CD4-positive, alpha-beta T cell treated with Interleukin-10 for 1 hour (primary cell): ENCODE results near the gene ZFR2.
A peak's percentile ranks its signal among the peaks of the same experiment; 100 is the strongest.

ENCODE experiments used
- DNase-seq: peaks from one replicate; pipeline ENCODE4 v3.0.0-alpha.2; 2020

Gene ZFR2

GRCh38 chr19:3810708-3811355 is 58.0 kb downstream of the ZFR2 start:
- DNase-seq, result no peak

DNA sequence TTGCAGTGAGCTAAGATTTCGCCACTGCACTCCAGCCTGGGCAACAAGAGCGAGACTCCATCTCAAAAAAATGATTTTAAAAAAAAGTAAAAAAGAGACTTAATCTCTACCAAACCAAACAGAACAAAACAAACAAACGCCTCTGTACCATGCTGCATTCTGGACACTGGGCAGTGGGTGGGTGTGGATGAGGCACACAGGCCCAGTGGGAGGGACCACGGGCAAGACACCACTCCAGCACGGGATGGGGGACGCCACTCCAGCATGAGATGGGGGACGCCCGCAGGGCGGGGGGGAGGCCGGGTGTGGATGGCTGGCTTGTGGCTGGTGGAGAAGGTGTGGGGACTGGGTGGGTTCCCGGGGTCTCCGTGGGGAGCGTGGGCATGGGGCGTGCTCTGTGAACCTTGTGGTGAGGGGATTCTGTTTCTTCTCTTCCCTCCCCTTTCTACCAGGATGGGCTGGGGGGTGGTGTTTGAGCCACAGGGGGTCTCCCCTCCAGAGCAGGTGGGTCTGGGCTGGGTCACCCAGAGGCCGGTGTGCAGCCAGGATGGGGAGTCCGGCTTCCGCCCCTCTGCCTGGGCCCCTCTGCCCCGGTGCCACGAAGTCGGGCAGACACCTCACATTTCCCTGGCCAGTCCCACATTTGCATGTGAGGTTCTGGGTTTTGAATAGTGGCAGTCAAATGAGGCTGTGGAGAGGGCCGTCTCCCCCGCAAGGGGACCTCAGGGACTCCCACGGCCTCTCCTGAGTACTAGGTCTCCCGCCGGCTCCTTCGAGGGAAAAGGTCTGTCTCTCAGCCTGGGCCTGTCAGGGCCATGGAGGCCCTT is 58.7 kb downstream of the ZFR2 start:
- no peak for DNase-seq

- no peak for DNase-seq
Measured at GRCh38 chr19:3808420-3809143, 60.3 kb downstream of the ZFR2 start.

- DNase-seq, result no peak
Measured at GRCh38 chr19:3807574-3808354, 61.1 kb downstream of the ZFR2 start.

- DNase-seq, result no peak
Measured at GRCh38 chr19:3807131-3807480, 61.7 kb downstream of the ZFR2 start.

DNA sequence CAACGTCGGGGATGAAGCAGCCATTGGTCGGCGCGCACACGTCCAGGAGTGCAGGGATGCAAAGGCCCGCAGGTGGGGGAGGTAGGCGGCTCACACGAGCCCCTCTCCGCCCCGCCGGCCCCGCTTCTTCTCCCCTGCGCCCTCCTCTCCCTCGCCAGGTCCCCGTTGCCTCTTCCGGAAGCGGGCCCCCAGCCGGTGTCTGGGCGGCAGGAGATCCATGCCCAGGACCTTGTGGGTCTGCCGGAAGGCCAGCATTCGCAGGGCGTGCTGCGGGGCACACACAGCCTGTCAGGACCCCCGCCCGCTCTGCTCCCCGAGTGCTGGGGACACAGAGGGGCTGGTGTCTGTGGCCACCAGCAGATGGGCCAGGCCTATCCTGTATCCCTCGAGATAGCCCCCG is 63.0 kb downstream of the ZFR2 start:
- no peak for DNase-seq

DNA sequence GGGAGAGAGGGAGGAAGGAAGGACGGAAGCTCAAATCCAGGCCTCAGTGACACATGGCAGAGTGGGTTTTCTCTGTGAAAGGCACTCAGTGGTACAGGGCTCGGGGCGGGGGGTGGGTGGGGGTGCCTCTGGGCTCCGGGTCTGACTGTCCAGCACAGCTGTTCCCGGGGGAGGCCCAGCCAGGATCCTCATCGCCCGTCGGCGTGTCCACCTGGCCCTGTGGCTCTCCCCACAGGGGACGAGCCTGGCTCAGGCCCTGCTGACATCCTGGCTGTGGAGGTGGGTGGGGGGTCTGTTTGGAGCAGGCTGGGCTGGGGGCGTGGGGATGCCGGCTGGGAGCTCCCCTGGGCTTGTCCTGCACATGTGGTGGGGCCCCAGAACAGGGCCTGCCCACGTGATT is 64.4 kb downstream of the ZFR2 start:
- DNase-seq, result no peak

DNA sequence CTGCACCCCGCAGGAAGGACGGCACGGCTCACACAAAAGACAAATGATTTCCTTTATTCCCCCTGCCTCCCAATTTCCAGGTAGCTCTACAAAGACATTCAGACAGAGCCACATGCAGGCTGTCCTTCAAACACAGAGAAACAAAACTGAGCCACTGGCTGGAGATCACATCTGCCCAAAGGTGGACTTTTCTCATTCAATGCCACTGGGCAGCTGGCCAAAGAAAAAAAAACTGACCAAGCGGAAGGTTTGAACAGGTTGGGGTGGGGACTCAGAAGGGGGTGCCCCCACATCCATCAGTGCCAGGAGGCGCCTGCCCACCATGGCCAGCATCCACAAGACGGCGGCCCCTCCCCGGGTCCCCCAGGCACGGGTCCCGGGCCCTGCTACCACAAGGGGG is 64.9 kb downstream of the ZFR2 start:
- no peak for DNase-seq

- DNase-seq, result no peak
Measured at GRCh38 chr19:3803114-3803888, 65.5 kb downstream of the ZFR2 start.

DNA sequence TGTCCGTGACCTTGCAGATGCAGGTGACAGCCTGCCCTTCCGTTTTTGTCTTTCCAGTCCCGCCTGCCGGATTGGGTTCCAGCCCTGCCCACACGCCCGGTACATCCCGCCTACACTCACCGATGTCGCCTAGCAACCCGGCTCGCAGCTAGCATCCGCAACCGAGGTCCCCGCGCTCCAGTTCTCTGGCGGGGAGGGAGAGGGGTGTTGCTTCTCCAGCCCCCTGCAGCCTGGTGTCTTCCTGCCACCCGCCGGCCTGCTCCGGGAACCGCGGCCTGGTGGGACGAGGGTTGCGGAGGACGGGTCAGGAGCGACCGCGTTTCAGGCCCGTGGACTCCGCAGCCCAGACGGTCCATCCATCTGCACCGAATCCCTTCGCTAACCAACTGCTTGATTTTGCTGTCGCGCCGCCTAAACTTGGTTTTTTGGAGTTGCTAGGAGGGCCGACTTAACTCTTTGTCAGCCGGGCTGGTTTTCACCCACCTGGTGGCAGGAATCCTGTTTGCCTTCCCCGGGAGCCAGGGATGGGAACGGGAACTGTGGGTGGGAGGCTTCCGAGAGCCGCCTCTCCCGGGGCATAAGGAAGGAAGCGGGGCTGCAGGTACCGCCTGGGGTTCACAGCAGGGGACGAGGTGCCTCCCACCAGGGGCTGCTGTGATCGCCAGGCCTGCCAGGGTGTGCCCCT is 67.3 kb downstream of the ZFR2 start:
- peak; percentile 68 for DNase-seq

- no peak for DNase-seq
Measured at GRCh38 chr19:3800996-3801395, 67.8 kb downstream of the ZFR2 start.

- peak; percentile 57 for DNase-seq
Measured at GRCh38 chr19:3798137-3798536, 70.7 kb downstream of the ZFR2 start.

GRCh38 chr19:3796358-3796757 is 72.5 kb downstream of the ZFR2 start:
- no peak for DNase-seq

- no peak for DNase-seq
Measured at GRCh38 chr19:3793799-3794198, 75.0 kb downstream of the ZFR2 start.

DNA sequence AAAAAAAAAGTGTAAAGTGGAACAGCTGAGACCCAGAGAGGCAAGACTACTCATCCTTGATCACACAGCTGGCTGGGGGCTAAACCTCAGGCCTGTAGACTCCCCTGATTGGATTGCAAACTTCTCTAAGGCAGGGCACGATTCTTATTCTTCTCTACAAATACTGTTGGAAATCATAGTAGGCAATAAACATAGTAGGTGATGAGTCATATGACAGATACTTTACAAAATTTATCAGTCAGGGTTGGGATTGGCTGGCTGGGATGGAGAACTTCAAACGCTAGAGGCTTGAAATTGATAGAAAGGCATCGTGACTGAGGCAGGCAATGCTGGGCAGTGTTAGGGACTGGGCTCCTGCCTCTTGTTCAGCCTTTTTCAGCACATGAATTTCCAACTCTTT is 76.7 kb downstream of the ZFR2 start:
- no peak for DNase-seq

DNA sequence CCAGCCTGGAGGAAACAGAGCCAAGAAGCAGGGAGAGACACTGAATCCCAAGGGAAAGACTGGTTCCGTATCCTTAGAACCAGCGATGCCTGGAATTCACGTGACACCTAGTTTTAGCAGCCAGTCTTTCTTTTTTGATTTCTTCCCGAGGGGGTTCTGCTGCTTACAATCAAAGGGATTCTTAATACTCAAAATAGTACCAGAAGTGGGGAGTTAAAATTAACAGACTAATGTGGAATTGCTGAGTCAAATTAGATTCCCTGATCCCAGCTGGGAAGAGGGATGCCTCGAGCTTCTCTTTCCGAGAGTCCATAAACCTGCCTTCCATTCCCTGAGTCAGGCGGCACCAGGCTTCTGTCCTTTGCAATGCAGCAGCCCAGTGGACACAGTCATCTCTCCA is 77.9 kb downstream of the ZFR2 start:
- no peak for DNase-seq

DNA sequence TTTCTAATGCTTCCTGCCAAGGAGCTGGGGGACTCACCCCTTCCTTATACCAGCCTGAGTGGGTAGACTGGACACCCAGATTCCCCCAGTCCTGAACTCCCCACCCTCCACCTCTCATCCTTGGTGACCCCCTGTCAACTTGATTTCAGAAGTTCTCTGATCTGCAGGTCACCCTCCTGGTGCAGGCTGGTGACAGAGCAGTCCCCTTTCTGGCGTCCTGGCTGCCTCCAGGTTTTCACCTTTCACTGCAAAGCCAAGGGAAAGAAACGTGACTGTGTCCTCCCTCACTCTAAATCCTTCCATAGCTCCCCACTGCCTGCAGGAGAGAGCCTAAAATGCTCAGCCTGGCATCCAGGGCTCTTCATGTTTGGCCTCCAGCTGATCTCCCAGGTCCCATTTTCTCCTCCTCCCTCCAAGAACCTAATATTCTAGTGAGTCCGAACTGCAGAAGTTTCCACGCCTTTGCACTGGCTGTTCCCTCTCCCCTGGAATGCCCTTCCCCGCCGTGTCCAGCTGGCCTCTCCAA is 78.6 kb downstream of the ZFR2 start:
- DNase-seq, result no peak

DNA sequence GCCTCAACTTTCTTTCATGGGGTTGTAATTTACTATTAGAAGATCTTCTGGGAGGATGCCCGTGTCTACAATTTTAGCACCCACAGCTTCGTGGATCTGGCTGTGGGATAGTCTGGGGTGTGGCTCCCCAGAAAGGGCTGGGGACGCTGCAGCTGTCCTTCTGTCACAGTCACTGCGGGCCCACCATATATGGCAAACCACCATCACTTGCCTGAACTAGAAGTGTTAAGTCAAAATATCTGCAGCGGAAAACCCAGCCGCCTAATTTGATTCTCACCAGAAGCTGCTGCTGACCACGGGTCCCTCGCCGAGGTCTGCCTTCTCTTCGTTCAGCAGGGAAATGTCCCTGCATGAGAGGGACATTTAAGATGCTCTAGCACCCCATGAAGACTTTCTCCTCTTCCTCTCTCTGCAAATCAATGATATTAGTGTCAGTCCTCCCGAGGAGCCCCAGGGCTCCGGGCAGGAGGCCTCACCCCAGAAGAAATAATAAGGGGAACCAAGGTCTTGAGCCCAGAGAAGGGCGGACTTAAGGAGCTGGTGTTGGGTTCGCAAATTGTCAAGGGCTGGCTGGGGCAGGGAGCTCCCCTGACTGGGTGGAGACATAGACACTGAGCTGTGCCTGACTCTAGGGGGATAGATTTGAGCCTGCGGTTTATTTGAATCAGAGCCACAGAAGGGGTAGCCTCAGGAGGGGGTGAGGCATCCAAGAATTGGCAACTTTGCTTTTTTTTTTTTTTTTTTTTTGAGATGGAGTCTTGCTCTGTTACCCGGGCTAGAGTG is 79.7 kb downstream of the ZFR2 start:
- DNase-seq, result peak; percentile 60

DNA sequence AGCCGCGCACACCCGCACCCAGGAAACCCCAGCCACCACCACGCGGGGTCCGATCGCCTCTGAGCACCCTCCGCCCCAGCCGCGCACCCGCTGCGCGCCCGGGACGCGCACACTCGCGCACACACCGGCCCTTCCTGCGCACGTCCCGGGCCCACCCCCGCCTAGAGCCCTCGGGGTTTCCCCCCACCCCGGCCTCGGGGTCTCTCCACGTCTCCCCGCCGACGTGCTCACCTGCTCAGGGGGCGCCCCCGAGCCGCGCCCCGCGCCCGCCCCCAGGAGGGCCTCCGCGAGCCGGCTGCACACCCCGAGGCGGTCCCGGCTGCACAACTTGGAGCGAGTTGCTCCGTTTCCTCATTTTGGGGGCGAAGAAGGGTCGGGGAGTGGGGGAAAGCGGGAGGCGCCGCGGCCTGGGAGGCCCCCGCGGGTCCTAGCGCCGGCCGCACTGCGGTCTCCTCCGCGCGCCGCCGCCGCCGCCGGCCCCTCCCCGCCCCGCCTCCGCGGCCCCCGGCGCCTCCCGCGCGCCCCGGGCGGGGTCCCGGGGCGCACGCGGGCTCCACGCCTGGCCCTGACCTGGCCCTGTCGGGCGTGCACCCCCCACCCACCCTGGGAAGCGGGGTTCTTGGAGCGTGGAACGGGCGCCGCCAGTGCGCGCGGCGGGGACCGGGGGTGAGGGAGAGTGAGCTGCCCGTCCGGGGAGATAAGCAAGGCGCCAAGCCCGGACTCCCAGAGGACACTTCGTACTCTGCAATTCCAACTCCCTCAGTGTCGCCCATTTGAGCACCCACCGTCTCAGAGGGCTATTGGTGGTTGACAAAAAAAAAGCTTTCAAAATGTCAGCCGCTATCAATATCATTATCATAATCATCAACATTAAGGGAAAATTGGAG is 82.7 kb downstream of the ZFR2 start, which contains the start of gene MATK:
MATK (minus strand) TSS at position 444 of the 887 bp plus-strand sequence. CDS start 1,246 bp downstream, outside the sequence.
- peak; percentile 39 for DNase-seq
